Measurements from ENCODE around the gene AFAP1.
A peak's percentile ranks its signal among the peaks of the same experiment; 100 is the strongest.
"Not testable (repeated sequence)": the region's sequence is repeated elsewhere in the genome, so short reads cannot be mapped to it uniquely, and the experiment has no call there.

AFAP1 gene

GRCh38 chr4:7922466-7922865, 17.2 kb downstream of the AFAP1 start:
- H3K9me3 ChIP-seq (ENCODE audit: control insufficient read depth, insufficient read depth, low read length): no peaks in the 10 kb centered on the region
- no peaks in the 10 kb centered on the region for H3K4me1 ChIP-seq (ENCODE audit: control insufficient read depth, insufficient read depth, low read length)
- H3K36me3 ChIP-seq (ENCODE audit: control insufficient read depth, insufficient read depth, low read length): no peaks in the 10 kb centered on the region
- no peak overlapping the region for H3K4me3 ChIP-seq (ENCODE audit: low read depth, low read length)
- H3K27me3 ChIP-seq (ENCODE audit: control insufficient read depth, insufficient read depth, low read length): no peaks in the 10 kb centered on the region
- no peak overlapping the region for H3K9ac ChIP-seq (ENCODE audit: low read depth, low read length)

- Histone ChIP-seq H3K4me1 (ENCODE audit: control insufficient read depth, insufficient read depth, low read length) (peaks cover 13% of the 10 kb centered on the region), H3K36me3 (ENCODE audit: control insufficient read depth, insufficient read depth, low read length) (no peaks in the 10 kb centered on the region), H3K9me3 (ENCODE audit: control insufficient read depth, insufficient read depth, low read length) (no peaks in the 10 kb centered on the region), H3K9ac (ENCODE audit: low read depth, low read length) (no peak overlapping the region), H3K4me3 (ENCODE audit: low read depth, low read length) (no peak overlapping the region), H3K27me3 (ENCODE audit: control insufficient read depth, insufficient read depth, low read length) (no peaks in the 10 kb centered on the region)
These were observed 20.7 kb downstream of the AFAP1 start for GRCh38 chr4:7918981-7919380.

- H3K4me3 ChIP-seq (ENCODE audit: low read depth, low read length); H3K27me3 ChIP-seq (ENCODE audit: control insufficient read depth, insufficient read depth, low read length): not testable (repeated sequence)
- peaks cover 13% of the 10 kb centered on the region for H3K4me1 ChIP-seq (ENCODE audit: control insufficient read depth, insufficient read depth, low read length)
These were observed 21.5 kb downstream of the AFAP1 start for GRCh38 chr4:7918187-7918586.

GRCh38 chr4:7917669-7918068, 22.0 kb downstream of the AFAP1 start:
- Histone ChIP-seq H3K9me3 (ENCODE audit: control insufficient read depth, insufficient read depth, low read length) (no peaks in the 10 kb centered on the region), H3K27me3 (ENCODE audit: control insufficient read depth, insufficient read depth, low read length) (no peaks in the 10 kb centered on the region), H3K4me1 (ENCODE audit: control insufficient read depth, insufficient read depth, low read length) (peaks cover 13% of the 10 kb centered on the region), H3K36me3 (ENCODE audit: control insufficient read depth, insufficient read depth, low read length) (no peaks in the 10 kb centered on the region), H3K9ac (ENCODE audit: low read depth, low read length) (no peak overlapping the region), H3K4me3 (ENCODE audit: low read depth, low read length) (no peak overlapping the region)

More at GRCh38 chr4:7918187-7918586, 21.5 kb downstream of the AFAP1 start:
- not testable (repeated sequence) for H3K9ac ChIP-seq (ENCODE audit: low read depth, low read length); H3K36me3 ChIP-seq (ENCODE audit: control insufficient read depth, insufficient read depth, low read length); H3K9me3 ChIP-seq (ENCODE audit: control insufficient read depth, insufficient read depth, low read length)

GRCh38 chr4:7915875-7916242, 23.8 kb downstream of the AFAP1 start:
- no peaks in the 10 kb centered on the region for H3K9me3 ChIP-seq (ENCODE audit: control insufficient read depth, insufficient read depth, low read length)
- H3K4me1 ChIP-seq (ENCODE audit: control insufficient read depth, insufficient read depth, low read length): peaks cover 24% of the 10 kb centered on the region
- H3K36me3 ChIP-seq (ENCODE audit: control insufficient read depth, insufficient read depth, low read length): no peaks in the 10 kb centered on the region
- H3K27me3 ChIP-seq (ENCODE audit: control insufficient read depth, insufficient read depth, low read length): no peaks in the 10 kb centered on the region
- no peak overlapping the region for H3K4me3 ChIP-seq (ENCODE audit: low read depth, low read length)
- H3K9ac ChIP-seq (ENCODE audit: low read depth, low read length): no peak overlapping the region

- Histone ChIP-seq H3K4me1 (ENCODE audit: control insufficient read depth, insufficient read depth, low read length) (peaks cover 43% of the 10 kb centered on the region), H3K36me3 (ENCODE audit: control insufficient read depth, insufficient read depth, low read length) (peaks cover 3% of the 10 kb centered on the region), H3K9me3 (ENCODE audit: control insufficient read depth, insufficient read depth, low read length) (no peaks in the 10 kb centered on the region), H3K4me3 (ENCODE audit: low read depth, low read length) (no peak overlapping the region), H3K9ac (ENCODE audit: low read depth, low read length) (no peak overlapping the region), H3K27me3 (ENCODE audit: control insufficient read depth, insufficient read depth, low read length) (no peaks in the 10 kb centered on the region)
These were observed 26.8 kb downstream of the AFAP1 start for GRCh38 chr4:7912826-7913225.

- Histone ChIP-seq H3K4me3 (ENCODE audit: low read depth, low read length) (peak overlapping the region; percentile 27), H3K27me3 (ENCODE audit: control insufficient read depth, insufficient read depth, low read length) (no peaks in the 10 kb centered on the region), H3K36me3 (ENCODE audit: control insufficient read depth, insufficient read depth, low read length) (peaks cover 3% of the 10 kb centered on the region), H3K9me3 (ENCODE audit: control insufficient read depth, insufficient read depth, low read length) (no peaks in the 10 kb centered on the region), H3K9ac (ENCODE audit: low read depth, low read length) (no peak overlapping the region), H3K4me1 (ENCODE audit: control insufficient read depth, insufficient read depth, low read length) (peaks cover 37% of the 10 kb centered on the region)
These were observed 28.6 kb downstream of the AFAP1 start for GRCh38 chr4:7910952-7911578.

- H3K4me3 ChIP-seq (ENCODE audit: low read depth, low read length): peak overlapping the region; percentile 13
- H3K9me3 ChIP-seq (ENCODE audit: control insufficient read depth, insufficient read depth, low read length): no peaks in the 10 kb centered on the region
- H3K9ac ChIP-seq (ENCODE audit: low read depth, low read length): no peak overlapping the region
- H3K4me1 ChIP-seq (ENCODE audit: control insufficient read depth, insufficient read depth, low read length): peaks cover 33% of the 10 kb centered on the region
- H3K36me3 ChIP-seq (ENCODE audit: control insufficient read depth, insufficient read depth, low read length): peaks cover 3% of the 10 kb centered on the region
- no peaks in the 10 kb centered on the region for H3K27me3 ChIP-seq (ENCODE audit: control insufficient read depth, insufficient read depth, low read length)
These were observed 29.3 kb downstream of the AFAP1 start for GRCh38 chr4:7910263-7910896.

GRCh38 chr4:7909463-7910262, 30.0 kb downstream of the AFAP1 start:
- no peaks in the 10 kb centered on the region for H3K9me3 ChIP-seq (ENCODE audit: control insufficient read depth, insufficient read depth, low read length)
- H3K9ac ChIP-seq (ENCODE audit: low read depth, low read length): no peak overlapping the region
- peaks cover 31% of the 10 kb centered on the region for H3K4me1 ChIP-seq (ENCODE audit: control insufficient read depth, insufficient read depth, low read length)
- H3K4me3 ChIP-seq (ENCODE audit: low read depth, low read length): peak overlapping the region; percentile 13
- no peaks in the 10 kb centered on the region for H3K27me3 ChIP-seq (ENCODE audit: control insufficient read depth, insufficient read depth, low read length)
- peaks cover 3% of the 10 kb centered on the region for H3K36me3 ChIP-seq (ENCODE audit: control insufficient read depth, insufficient read depth, low read length)

GRCh38 chr4:7908668-7909067, 31.0 kb downstream of the AFAP1 start:
- Histone ChIP-seq H3K4me3 (ENCODE audit: low read depth, low read length) (no peak overlapping the region), H3K36me3 (ENCODE audit: control insufficient read depth, insufficient read depth, low read length) (peaks cover 3% of the 10 kb centered on the region), H3K9me3 (ENCODE audit: control insufficient read depth, insufficient read depth, low read length) (no peaks in the 10 kb centered on the region), H3K27me3 (ENCODE audit: control insufficient read depth, insufficient read depth, low read length) (no peaks in the 10 kb centered on the region), H3K4me1 (ENCODE audit: control insufficient read depth, insufficient read depth, low read length) (peaks cover 31% of the 10 kb centered on the region), H3K9ac (ENCODE audit: low read depth, low read length) (no peak overlapping the region)

GRCh38 chr4:7907142-7907541, 32.5 kb downstream of the AFAP1 start:
- no peak overlapping the region for H3K9ac ChIP-seq (ENCODE audit: low read depth, low read length)
- H3K4me1 ChIP-seq (ENCODE audit: control insufficient read depth, insufficient read depth, low read length): peaks cover 31% of the 10 kb centered on the region
- no peak overlapping the region for H3K4me3 ChIP-seq (ENCODE audit: low read depth, low read length)
- H3K9me3 ChIP-seq (ENCODE audit: control insufficient read depth, insufficient read depth, low read length): no peaks in the 10 kb centered on the region
- peaks cover 3% of the 10 kb centered on the region for H3K36me3 ChIP-seq (ENCODE audit: control insufficient read depth, insufficient read depth, low read length)
- no peaks in the 10 kb centered on the region for H3K27me3 ChIP-seq (ENCODE audit: control insufficient read depth, insufficient read depth, low read length)
